Spleen (tissue), 7 donors: Measurements from ENCODE around the gene MIER3.

Experiments
- CTCF ChIP-seq, 11 experiments: fragments of 200-600 bp in 7 of 11; fragments of 450-650 bp in 4 of 11; sonication (generic) in 4 of 11; IDR thresholded peaks in 8 of 11; conservative IDR thresholded peaks in 3 of 11; 1 replicate in 7 of 11; 2 replicates in 4 of 11; pipeline versions ENCODE4 v1.4.0 to v1.8.0; 2016 to 2021; ENCODE audit warnings: antibody characterized with exemption in 11 of 11, inconsistent platforms in 4 of 11, mild to moderate bottlenecking in 1 of 11
- POLR2A ChIP-seq, 3 donors: fragments of 450-650 bp; IDR thresholded peaks; one replicate each; pipeline ENCODE4 v1.5.1; 2017; ENCODE audit warnings: antibody characterized with exemption in 3 of 3, mild to moderate bottlenecking in 1 of 3
- POLR2AphosphoS5 ChIP-seq, 3 donors: sonication (generic); formaldehyde crosslinking; IDR thresholded peaks; one replicate each; pipeline ENCODE4 v1.5.1; 2017; ENCODE audit warnings: antibody characterized with exemption in 3 of 3
- donor health status: DM: no; HTN: no; CAD: no; lungs with moderate emphysema.
- donor health status: DM: no; HTN: no; CAD: no.
- donor health status: DM: no; HTN: no; CAD: no.

- TF ChIP-seq POLR2AphosphoS5 (IDR thresholded peaks at IDR 0.05) (no peak), CTCF (IDR thresholded peaks at IDR 0.05 in 8 of 11, conservative IDR thresholded peaks at IDR 0.05 in 3 of 11) (no peak), POLR2A (IDR thresholded peaks at IDR 0.05) (no peak)
These were observed 25.1 kb upstream of the MIER3 start for GRCh38 chr5:56977021-56977420.
